Gastrocnemius medialis (tissue), 4 donors: Measurements from ENCODE around the gene STK4. TPM values are rescaled to one million over a fixed set of nuclear protein-coding genes. Genes with fewer than 3 reads are reported as not detected.

Source experiments
- ATAC-seq, 2 donors: fragments of 150-250 bp; one replicate each; pipeline ENCODE4 v1.9.1; 2016
- DNase-seq, 2 donors: peaks; one replicate each; pipeline ENCODE4 v3.0.0-alpha.2; 2019
- H3K27ac ChIP-seq, 4 donors: fragments of 200-600 bp; sonication (generic); 1 replicate in 1 of 4; 2 replicates in 3 of 4; pipeline ENCODE4 v1.5.1; 2016 to 2018; ENCODE audit warnings: mild to moderate bottlenecking in 2 of 4, moderate library complexity in 1 of 4
- H3K27me3 ChIP-seq, 3 donors: fragments of 200-600 bp; sonication (generic) in 2 of 3; 1 replicate in 1 of 3; 2 replicates in 2 of 3; pipeline versions ENCODE4 v1.5.1 to v1.6.0; 2016 to 2019; ENCODE audit warnings: mild to moderate bottlenecking in 1 of 3, moderate library complexity in 1 of 3
- H3K36me3 ChIP-seq, 2 donors: fragments of 200-600 bp; sonication (generic) in 1 of 2; one replicate each; pipeline ENCODE4 v1.5.1; 2017 to 2018
- H3K4me1 ChIP-seq, 2 donors: fragments of 200-600 bp; sonication (generic) in 1 of 2; one replicate each; pipeline ENCODE4 v1.5.1; 2016 to 2017; ENCODE audit warnings: mild to moderate bottlenecking in 2 of 2
- H3K4me3 ChIP-seq, 4 donors: fragments of 200-600 bp; sonication (generic) in 3 of 4; 1 replicate in 1 of 4; 2 replicates in 3 of 4; pipeline ENCODE4 v1.5.1; 2016 to 2019; ENCODE audit warnings: mild to moderate bottlenecking in 2 of 4
- H3K9me3 ChIP-seq, 3 donors: fragments of 200-600 bp; sonication (generic) in 2 of 3; 1 replicate in 1 of 3; 2 replicates in 2 of 3; pipeline ENCODE4 v1.5.1; 2016 to 2019
- CTCF ChIP-seq, 5 experiments: fragments of 450-650 bp in 3 of 5; fragments of 200-600 bp in 2 of 5; sonication (generic) in 2 of 5; IDR thresholded peaks in 4 of 5; conservative IDR thresholded peaks in 1 of 5; 1 replicate in 4 of 5; 2 replicates in 1 of 5; pipeline ENCODE4 v1.5.1; 2016 to 2019; ENCODE audit warnings: antibody characterized with exemption in 5 of 5, mild to moderate bottlenecking in 3 of 5, moderate library complexity in 3 of 5
- POLR2A ChIP-seq, 2 donors: fragments of 450-650 bp; IDR thresholded peaks; one replicate each; pipeline ENCODE4 v1.6.1; 2017; ENCODE audit warnings: antibody characterized with exemption in 2 of 2, mild to moderate bottlenecking in 2 of 2, moderate library complexity in 2 of 2
- in situ Hi-C, 4 donors: fragments of 200-750 bp; cut with MboI; loops; one replicate each; pipeline versions ENCODE4 v1.15.0 to v1.8.0; 2017; ENCODE audit warnings: low sequenced_read_pairs in 4 of 4
- intact Hi-C: fragments of 100-400 bp; cut with DNase I; formaldehyde crosslinking; loops from one replicate; pipeline ENCODE4 v1.15.1; 2023; ENCODE audit warnings: low total_unique reads
- total RNA-seq, 4 donors: library from RNA; depleted of rRNA; stranded (reverse); fragments of >200 nt; gene quantifications; one replicate each; pipeline versions ENCODE4 v1.1.0 to v1.2.3, GENCODE V29; 2016

The STK4 gene
- total RNA-seq, 4 donors from 2014 or later = 4.5 to 6.4 (median 5.5) TPM

- no peak for ATAC-seq
- DNase-seq = no peak
- in situ Hi-C loops (loop anchor here in 1 of 4 donors (25.0 kb wide), 1 partner anchor 107 kb away; no protein-coding TSS in a partner anchor), intact Hi-C loops (no loop called here)
- peaks cover 0 to 61% of the 10 kb centered on the region in 2 donors for H3K36me3 ChIP-seq
- H3K9me3 ChIP-seq = no peaks in the 10 kb centered on the region
- no peaks in the 10 kb centered on the region for H3K27me3 ChIP-seq
- peaks cover 10 to 20% of the 10 kb centered on the region in 2 donors for H3K4me1 ChIP-seq
- TF ChIP-seq POLR2A (IDR thresholded peaks at IDR 0.05) (no peak), CTCF (IDR thresholded peaks at IDR 0.05 in 4 of 5, conservative IDR thresholded peaks at IDR 0.05 in 1 of 5) (no peak)
- no peak overlapping the region for H3K4me3 ChIP-seq
- H3K27ac ChIP-seq = no peak overlapping the region
These were observed 11.0 kb upstream of the STK4 start for GRCh38 chr20:44955270-44955669.

GRCh38 chr20:44956410-44956809, 9.9 kb upstream of the STK4 start:
- ATAC-seq (no peak), DNase-seq (no peak)
- TF ChIP-seq POLR2A (IDR thresholded peaks at IDR 0.05) = no peak
- no peak for TF ChIP-seq CTCF (IDR thresholded peaks at IDR 0.05 in 4 of 5, conservative IDR thresholded peaks at IDR 0.05 in 1 of 5)
- in situ Hi-C loops = loop anchor here in 1 of 4 donors (25.0 kb wide), 1 partner anchor 106 kb away; no protein-coding TSS in a partner anchor
- Histone ChIP-seq H3K27ac (no peak overlapping the region), H3K27me3 (no peaks in the 10 kb centered on the region), H3K4me3 (no peak overlapping the region), H3K9me3 (no peaks in the 10 kb centered on the region), H3K4me1 (peaks cover 17 to 20% of the 10 kb centered on the region in 2 donors), H3K36me3 (peaks cover 0 to 50% of the 10 kb centered on the region in 2 donors)
- intact Hi-C loops = no loop called here

GRCh38 chr20:44958276-44958675, 8.0 kb upstream of the STK4 start:
- intact Hi-C loops (no loop called here), in situ Hi-C loops (loop anchor here in 1 of 4 donors (25.0 kb wide), 1 partner anchor 104 kb away; no protein-coding TSS in a partner anchor)
- H3K27me3 ChIP-seq = no peaks in the 10 kb centered on the region
- H3K36me3 ChIP-seq = peaks cover 0 to 31% of the 10 kb centered on the region in 2 donors
- H3K9me3 ChIP-seq = no peaks in the 10 kb centered on the region
- no peak overlapping the region for H3K4me3 ChIP-seq
- H3K27ac ChIP-seq = no peak overlapping the region
- DNase-seq (no peak), ATAC-seq (no peak)
- no peak for TF ChIP-seq POLR2A (IDR thresholded peaks at IDR 0.05)
- no peak for TF ChIP-seq CTCF (IDR thresholded peaks at IDR 0.05 in 4 of 5, conservative IDR thresholded peaks at IDR 0.05 in 1 of 5)
- H3K4me1 ChIP-seq = peaks cover 17 to 20% of the 10 kb centered on the region in 2 donors

GRCh38 chr20:44959082-44959637, 7.2 kb upstream of the STK4 start:
- H3K27ac ChIP-seq = peak overlapping the region; percentile 80 to 91 (median 86)
- peaks cover 0 to 23% of the 10 kb centered on the region in 2 donors for H3K36me3 ChIP-seq
- H3K4me1 ChIP-seq = peaks cover 17 to 20% of the 10 kb centered on the region in 2 donors
- intact Hi-C loops (no loop called here), in situ Hi-C loops (loop anchor here in 1 of 4 donors (25.0 kb wide), 1 partner anchor 103 kb away; no protein-coding TSS in a partner anchor)
- H3K9me3 ChIP-seq = no peaks in the 10 kb centered on the region
- ATAC-seq (no peak), DNase-seq (no peak)
- H3K27me3 ChIP-seq = no peaks in the 10 kb centered on the region
- H3K4me3 ChIP-seq = peak overlapping the region; percentile 70 to 96 (median 82)
- TF ChIP-seq CTCF (IDR thresholded peaks at IDR 0.05 in 4 of 5, conservative IDR thresholded peaks at IDR 0.05 in 1 of 5) (no peak), POLR2A (IDR thresholded peaks at IDR 0.05) (no peak)
